GM21526 (cell line): ENCODE results near the gene ETFRF1.

ENCODE experiments used
- ATAC-seq: cut with Tn5 transposase; IDR thresholded peaks from one replicate; pipeline ENCODE4 v1.9.1; 2021; ENCODE audit warnings: moderate library complexity; ENCODE audit not compliant: unreplicated experiment, low FRiP score

The ETFRF1 gene, protein sequence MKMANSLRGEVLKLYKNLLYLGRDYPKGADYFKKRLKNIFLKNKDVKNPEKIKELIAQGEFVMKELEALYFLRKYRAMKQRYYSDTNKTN

DNA sequence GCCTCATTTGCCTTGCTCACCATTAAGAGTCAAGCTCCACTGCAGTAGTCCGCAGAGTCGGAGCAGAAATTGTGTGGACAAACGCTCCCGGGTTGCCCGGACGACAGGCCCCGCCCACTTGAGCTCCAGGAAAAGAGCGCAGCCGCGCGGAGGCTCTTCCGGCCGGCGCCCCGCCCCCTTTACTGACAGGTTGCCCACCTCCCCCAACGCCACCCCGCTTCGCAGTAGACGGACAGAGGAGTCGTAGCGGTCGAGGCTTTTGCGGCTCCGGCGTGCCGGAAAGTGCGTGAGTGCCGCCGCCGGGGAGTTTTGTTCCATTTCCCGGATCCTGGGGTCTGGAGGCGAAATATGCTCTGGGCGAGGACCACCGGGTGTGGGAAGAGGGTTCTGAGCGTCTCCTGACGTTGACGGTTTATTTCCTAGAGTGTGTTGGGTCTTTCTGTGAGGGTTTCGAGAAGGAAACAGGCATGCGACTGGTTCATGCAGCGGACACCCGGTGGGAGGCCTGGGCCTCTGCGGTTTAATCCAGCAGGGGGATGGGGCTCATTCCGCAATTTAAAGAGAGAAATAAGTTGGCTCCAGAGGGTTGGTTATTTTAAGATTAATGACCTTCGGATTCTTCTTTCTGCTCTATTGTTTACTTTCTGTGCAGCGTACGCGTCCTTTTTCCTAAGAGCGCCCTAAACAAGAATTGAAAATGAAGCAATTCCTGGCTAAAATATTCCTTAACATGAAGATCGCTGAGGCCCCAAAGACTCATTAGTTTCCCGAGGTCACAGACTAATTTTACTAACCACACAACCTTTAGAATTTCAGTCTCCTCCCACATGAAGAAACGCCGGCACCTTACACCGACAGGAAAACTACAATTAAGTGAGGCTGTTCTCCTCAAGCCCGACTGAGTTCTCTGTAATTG is at the start of gene ETFRF1, which contains the start of gene DNAI7:
TSS of gene ETFRF1 (plus strand) at position 182 of the 916 bp plus-strand sequence. CDS start 8,720 bp downstream, outside the sequence.
TSS of gene DNAI7 (minus strand) at position 105 of the 916 bp plus-strand sequence. CDS start at position 23, 82 bp downstream.
- peak; percentile 92 for ATAC-seq

DNA sequence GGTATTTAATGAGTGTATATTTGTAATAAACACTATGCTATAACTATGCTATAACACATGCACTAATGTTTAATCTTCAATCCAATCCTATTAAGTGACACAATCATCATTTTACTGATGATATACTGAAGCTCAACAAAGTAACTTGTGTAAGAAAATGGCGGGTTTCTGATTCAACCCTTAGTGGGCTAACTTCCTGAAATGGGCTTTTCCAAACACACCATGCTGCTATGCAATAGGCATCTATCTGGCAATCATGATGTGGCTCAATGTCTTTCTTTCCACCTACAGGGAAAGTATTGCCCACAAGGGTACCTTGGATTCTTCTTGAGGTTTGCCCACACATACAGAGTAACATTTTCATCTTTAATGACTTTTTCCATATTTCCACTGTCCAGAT is 48.4 kb upstream of the ETFRF1 start:
- no peak for ATAC-seq

DNA sequence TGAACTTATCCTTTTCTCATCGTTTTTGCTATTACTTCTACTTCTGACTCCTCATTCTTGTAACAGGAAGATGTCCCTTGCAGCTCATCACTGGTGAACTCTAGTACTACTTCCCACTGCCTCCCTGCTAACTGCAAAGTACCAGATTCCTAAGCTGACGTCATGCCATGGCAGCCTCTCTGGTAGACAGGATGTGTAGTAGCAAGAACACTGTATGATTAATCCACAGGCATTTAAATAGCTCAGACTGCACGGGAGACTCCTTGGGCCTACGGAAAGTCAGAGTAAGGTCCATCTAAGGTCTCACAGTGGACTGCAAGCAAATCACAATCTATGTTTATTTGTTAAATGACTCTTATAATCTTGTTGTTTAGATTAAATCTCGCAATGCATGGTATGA is 43.6 kb upstream of the ETFRF1 start:
- no peak for ATAC-seq

DNA sequence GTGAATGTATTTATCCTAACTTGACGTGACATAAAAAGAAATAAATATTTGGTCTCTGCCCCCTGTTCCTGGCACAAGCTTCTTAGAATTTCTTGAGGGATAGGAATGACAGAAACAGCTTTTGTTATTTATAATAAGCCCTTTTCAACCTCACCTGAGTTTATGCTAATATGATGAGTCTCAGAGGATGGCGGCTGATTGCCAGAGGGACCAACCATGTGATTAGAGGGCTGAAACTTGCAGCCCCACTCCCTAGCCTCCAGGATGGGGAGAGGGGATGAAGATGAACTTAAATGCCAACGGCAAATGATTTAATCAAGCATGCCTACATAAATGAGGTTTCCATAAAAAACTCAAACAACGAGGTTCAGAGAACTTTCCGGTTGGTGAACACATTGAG is 43.0 kb upstream of the ETFRF1 start:
- ATAC-seq: no peak

DNA sequence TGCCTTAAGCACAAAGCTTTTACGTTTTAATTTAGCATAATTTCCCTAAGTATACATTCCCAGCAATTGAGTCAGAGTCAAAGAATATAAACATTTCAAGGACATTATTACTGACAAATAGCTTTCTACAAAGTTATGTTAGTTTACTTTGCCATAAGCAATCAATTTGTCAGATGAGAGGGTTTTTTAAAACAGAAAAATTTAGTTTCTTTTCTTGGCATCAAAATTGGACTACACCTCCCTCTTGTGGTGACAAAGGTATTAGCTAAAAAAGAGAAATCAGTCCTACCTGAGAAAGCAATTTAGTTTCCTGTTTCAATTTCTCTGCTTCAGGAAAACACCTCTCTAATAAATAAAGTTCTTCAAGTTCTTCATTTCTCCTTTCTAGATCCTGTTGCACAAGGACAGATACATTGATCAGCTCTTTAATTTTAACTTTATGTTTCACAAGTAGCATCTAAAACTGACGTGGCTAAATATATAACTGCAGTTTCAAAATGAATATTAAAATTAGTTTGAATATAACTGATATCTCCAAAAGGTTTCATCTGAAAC is 39.9 kb upstream of the ETFRF1 start:
- ATAC-seq: peak; percentile 44

DNA sequence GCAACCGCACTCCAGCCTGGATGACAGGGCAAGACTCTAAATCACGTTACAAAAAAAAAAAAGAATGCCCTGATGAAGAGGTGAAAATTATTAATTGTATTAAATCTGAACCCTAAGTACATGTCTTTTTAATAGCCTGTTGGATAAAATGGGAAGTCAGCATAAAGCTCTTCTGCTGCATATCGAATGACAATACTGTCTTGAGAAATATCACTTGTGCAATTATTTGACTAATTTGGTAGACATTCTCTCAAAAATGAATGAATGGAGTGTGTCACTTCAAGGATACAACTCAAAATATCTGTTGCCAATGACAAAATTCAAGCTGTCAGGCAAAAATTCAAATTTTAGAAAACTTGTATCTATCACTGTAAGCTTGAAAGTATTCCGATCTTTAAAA is 39.0 kb upstream of the ETFRF1 start:
- no peak for ATAC-seq

DNA sequence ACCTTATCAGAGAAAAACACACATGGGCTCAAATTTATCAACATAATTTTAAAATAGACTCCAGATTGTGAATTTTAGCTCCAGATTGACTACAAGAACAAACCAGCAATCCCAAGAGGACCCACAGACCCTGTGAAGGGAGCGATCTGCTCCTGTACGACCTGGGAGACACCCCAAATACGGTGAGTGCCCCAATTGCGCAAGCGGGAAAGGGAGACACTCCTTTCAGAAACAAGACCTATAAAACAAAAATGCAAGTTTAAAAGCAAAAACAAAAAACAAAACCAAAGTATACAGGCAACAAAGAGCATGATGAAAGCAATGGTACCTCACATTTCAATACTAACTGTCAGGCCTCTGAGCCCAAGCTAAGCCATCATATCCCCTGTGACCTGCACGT is 32.2 kb upstream of the ETFRF1 start:
- ATAC-seq: no peak

DNA sequence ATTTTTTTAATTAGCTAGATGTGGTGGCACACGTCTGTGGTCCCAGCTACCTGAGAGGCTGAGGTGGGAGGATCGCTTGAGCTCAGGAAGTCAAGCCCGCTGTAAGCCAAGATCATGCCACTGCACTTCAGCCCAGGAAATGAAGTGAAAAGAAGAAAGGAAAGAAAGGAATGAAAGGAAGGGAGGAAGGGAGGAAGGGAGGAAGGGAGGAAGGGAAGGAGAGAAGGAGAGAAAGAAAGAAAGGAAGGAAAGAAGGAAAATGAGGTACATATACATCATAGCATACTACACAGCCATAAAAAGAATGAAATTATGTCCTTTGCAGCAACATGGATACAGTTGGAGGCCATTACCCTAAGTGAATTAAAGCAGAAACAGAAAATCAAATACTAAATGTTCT is 12.3 kb upstream of the ETFRF1 start:
- no peak for ATAC-seq

DNA sequence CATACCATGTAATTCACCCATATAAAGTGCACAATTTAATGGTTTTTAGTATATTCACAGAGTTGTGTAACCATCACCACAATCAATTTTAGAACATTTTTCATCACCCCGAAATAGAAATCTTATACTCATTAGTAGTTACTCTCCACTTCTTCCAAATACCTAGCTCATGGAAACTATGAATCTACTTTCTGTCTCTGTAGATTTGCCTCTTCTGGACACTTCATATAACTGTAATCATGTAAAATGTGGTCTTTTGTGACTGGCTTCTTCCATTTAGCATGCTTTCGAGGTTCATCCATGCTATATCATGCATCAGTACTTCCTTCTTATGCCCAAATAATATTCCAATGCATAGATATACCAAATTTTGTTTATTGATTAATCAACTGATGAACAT is 10.9 kb upstream of the ETFRF1 start:
- ATAC-seq: no peak

DNA sequence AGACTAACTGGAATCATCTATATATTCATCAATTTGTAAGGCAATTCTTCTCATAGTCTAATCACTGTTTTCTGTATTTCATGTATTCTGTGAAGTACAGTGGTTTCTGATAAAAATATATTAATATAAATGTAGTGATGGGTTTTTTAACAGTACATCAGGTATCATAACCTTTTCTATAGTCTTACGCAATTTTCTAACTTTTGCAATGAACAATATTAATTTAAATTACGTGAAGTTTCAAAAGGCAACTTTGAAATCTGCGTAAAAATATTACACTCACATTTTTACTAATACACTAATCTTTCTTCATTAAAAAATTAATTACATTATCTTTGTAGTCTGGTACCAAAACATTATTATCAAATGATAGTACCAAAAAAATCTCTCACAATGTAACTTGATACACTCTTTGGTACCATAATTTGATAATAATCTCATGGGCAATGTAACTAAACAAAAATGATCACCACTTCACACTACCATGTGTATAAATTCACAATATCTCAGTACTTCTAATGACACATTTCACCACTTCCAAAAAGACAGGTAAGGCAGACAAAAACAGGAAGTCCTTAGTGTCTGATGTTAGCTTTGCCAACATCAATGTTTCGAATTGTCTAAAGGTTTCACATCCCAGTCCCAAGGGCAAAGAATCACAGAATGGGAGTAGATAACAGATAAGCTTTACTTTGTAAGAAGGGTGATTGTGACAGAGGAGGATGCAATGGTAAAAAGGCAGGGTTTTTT is 8.8 kb upstream of the ETFRF1 start:
- ATAC-seq: peak; percentile 59

DNA sequence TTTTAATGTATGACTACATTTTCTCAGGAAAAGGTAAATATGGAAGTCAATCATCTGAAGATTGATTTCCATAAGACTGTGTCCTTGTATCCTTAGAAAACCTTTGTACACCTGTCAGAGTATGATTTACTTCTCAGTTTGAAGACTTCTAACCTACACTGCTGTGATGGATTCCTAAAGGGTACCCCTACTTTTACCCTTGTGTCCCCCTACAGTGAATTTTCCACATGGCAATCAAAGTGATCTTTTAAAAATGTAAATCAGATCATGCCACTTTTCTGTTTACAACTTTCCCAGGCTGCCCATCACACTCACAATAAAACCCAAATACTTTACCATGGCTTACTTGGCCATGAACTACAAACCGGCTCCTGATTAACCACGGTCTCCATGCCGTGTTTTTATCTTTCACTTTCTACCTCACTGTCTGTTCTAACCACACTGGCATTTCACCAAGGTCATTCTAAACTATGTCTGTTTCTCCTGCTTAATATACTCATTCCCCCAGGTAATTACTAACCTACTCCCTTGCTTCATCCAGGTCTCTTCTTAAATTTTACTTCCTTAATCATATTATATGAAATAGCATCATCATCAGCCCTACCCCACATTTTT is 8.1 kb upstream of the ETFRF1 start:
- ATAC-seq: peak; percentile 77

DNA sequence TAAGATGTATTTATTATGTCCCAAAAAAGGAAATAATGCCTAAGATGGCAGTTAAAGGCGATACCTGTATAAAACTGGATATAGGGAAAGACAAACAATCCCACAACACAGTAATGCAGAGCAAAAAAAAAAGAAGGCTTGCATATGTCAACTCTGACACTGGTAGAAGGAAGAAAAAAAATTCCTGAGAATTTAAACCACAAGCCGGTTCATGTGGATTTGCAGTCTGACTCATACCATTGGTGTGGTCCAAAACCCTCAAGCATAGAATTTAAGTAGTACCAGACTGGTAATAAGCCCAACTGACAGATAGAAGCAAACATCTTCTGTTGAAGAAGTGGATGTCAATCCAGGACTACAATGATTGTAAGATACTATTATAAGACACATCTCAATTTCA is 7.3 kb upstream of the ETFRF1 start:
- no peak for ATAC-seq

DNA sequence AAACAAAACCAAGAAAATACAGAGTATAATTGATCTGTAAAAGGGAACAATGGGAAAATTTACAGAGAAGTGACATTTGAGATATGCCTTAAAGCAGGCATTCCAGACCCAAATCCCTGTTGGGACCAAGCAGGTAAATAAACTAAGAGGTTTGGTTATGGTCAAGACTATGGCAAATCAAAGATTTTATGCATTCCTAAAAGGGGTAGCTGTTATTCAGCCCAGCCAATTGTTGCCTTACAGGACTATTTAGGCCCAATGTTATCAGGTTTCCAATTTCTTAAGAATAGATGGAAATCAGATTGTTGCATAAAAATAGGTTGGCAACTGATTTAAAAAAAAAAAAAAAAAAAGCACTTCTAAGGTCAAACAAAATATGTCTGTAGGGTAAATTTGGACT is 5.4 kb upstream of the ETFRF1 start:
- no peak for ATAC-seq

DNA sequence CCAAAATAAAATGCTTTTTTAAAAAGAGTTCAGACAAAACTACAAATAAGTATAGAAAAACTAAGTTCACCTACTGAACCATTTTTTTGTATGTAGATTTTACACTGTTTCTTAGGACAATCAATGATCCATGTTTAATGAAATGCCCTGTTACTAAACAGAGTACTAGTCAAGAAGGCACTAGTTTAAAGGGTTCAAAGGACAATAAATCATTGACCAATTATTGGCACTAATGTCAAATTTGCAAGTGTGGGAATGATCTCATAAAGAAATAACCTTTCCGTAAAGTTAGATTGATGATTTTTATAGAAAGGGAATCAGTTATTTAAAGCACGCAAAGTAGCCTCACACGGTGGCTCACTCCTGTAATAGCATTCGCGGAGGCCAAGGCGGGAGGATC is 4.2 kb upstream of the ETFRF1 start:
- ATAC-seq: no peak

DNA sequence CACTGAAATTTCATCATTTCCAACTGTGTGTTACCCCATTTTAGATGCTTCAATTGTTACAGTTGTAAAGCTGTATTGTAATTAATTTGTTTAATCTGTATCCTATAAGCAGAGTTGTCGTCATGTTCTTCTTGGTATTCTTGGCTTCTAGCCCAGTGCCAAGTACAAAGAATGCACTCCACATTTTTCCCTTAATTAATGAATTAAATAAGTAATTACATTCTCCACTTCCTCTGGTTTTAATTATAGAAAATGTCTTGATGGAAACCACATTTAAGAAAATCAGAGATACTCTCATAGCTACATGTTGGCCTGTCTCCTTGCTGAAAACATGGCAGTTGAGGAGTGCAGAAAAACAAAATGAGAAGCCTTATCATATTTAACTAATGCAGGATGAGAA is 823 bp upstream of the ETFRF1 start:
- ATAC-seq: no peak

DNA sequence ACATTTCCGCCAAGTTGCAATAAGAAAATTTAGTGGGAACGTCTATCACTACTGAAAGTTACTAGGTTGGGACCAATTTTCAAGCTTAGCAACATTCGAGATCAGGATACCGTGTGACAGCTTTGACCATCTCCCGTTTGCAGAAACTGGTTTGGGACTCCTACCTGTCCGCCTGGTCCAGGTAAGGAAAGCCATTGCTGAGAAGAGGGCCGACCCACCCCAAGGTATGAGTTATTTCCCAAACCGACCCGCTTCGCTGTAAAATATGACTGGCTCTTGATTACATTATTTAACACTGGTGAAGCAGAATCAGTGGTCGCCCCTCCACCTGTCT is 348 bp upstream of the ETFRF1 start:
- peak; percentile 27 for ATAC-seq

DNA sequence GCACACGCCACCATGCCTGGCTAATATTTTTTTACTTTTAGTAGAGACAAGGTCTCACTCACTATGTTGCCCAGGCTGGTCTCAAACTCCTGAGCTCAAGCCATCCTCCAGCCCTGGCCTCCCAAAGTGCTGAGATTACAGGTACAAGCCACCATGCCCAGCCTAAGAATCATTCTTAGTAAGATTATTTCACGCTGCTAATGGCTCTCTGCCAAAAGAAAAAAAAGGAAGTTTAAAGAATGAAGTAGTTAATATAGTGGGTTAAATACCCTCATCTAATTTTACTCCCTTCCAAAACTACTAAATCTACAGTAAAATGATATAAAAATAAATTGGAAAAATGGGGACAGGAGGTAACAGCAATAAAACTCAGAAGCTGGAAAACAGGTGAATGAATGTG is 2.6 kb downstream of the ETFRF1 start:
- no peak for ATAC-seq

DNA sequence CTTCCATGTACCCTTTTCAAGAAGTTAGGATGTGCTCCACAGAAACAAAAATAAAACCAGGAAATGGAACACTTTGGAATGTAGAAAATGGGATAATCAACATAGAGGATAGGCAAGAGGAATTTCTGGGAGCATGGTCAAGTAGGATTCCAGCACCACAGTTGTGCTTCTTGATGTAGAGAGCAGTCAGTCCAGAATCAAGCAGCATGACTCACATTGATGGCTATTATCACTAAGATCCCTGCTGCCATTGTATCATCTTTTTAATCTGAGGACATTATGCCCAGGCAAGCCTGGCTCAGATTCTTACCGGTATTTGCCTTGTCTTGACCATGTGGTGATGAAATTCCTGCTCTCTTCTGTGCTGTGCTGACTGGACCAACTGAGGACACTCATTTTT is 5.7 kb downstream of the ETFRF1 start:
- ATAC-seq: no peak

DNA sequence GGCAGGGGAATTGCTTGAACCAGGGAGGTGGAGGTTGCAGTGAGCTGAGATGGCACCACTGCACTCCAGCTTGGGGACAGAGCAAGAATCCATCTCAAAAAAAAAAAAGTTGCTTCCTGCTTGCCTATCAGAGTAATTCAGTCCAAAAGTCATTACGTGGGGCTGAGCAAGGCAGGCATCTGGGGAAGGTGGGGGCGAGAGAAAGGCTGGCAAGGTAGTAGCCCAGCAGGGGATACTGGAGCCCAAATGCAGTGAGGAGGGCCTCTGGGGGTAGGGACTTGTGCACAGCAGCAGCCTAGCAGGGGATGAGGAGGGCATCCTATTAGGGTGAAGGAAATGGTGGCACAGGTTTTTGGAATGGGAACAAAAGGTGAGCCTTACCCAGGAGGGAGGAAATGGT is 7.1 kb downstream of the ETFRF1 start:
- no peak for ATAC-seq

DNA sequence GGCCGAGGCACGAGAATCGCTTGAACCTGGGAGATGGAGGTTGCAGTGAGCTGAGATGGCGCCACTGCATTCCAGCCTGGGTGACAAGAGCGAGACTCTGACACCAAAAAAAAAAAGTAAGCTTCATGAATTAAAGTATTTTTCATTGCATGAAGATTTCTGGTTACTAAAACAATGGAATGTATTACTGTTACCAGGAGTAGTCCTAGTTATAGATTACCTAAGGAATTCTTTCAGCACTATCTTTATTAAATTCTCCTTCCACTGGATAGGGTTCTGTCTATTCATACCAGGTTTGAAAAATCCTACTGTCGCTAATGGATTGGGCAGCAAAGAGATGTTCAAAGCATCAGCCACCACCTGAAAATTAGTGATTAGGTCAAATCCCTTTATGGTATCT is 12.4 kb downstream of the ETFRF1 start:
- ATAC-seq: no peak

DNA sequence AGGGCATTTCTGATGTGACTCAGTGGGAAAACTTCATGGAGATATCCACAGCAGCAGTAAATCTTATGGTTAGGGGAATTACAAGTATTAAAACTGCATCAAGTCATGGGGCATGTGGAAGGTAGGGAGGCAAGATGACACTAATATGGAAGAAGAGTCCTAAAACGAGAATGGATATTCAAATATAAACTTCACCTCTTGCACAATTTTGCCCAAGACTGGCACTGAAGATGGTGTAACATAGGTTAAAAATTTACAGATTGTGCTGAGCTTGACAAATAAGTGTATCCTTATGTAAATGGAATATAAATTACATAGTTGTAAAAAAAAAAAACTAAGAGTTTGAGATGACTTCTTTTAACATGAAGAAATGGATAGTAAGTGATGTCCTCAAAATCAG is 12.8 kb downstream of the ETFRF1 start:
- ATAC-seq: no peak
